ENCODE measurements around the gene HS6ST2. TPM values are rescaled to one million over a fixed set of nuclear protein-coding genes. Genes with fewer than 3 reads are reported as not detected.
A peak's percentile ranks its signal among the peaks of the same experiment; 100 is the strongest.

The HS6ST2 gene
- 6.2 and 7.6 TPM in 2 replicates for total RNA-seq
- long read RNA-seq, partial matches to known transcripts: 0 of 14 reads
- long read RNA-seq, other reads (novel, unspliced or antisense): 14 of 14 reads

- peak within 1 kb of the TSS; percentile 47 for H3K27ac Mint-ChIP-seq (ENCODE audit: unreplicated experiment)
- peaks cover 29% of the 10 kb centered on the region for H3K4me1 Mint-ChIP-seq (ENCODE audit: unreplicated experiment)
- no peaks in the 10 kb centered on the region for H3K36me3 Mint-ChIP-seq (ENCODE audit: unreplicated experiment)
- H3K27me3 Mint-ChIP-seq (ENCODE audit: unreplicated experiment): peaks cover 29% of the 10 kb centered on the region
- peak within 1 kb of the TSS; percentile 70 for H3K4me3 Mint-ChIP-seq (ENCODE audit: unreplicated experiment)
- peak; percentile 33 for TF ChIP-seq CTCF (IDR thresholded peaks at IDR 0.05)
- no peak for DNase-seq (ENCODE audit: extremely low spot score, unreplicated experiment)
- no peaks in the 10 kb centered on the region for H3K9me3 Mint-ChIP-seq (ENCODE audit: unreplicated experiment)
These were observed at the start of gene HS6ST2 for GRCh38 chrX:132958091-132958703. TSS of gene HS6ST2 (minus strand) at chrX:132958629.

- Mint-ChIP-seq H3K9me3 (ENCODE audit: unreplicated experiment) (peaks cover 9% of the 10 kb centered on the region), H3K36me3 (ENCODE audit: unreplicated experiment) (no peaks in the 10 kb centered on the region), H3K4me3 (ENCODE audit: unreplicated experiment) (no peak overlapping the region), H3K27ac (ENCODE audit: unreplicated experiment) (no peak overlapping the region), H3K4me1 (ENCODE audit: unreplicated experiment) (no peaks in the 10 kb centered on the region), H3K27me3 (ENCODE audit: unreplicated experiment) (peaks cover 7% of the 10 kb centered on the region)
- DNase-seq (ENCODE audit: extremely low spot score, unreplicated experiment): no peak
- TF ChIP-seq CTCF (IDR thresholded peaks at IDR 0.05): no peak
These were observed 49.0 kb upstream of the HS6ST2 start for GRCh38 chrX:133007458-133007857.

GRCh38 chrX:133005616-133006015 lies 47.2 kb upstream of the HS6ST2 start:
- TF ChIP-seq CTCF (IDR thresholded peaks at IDR 0.05): no peak
- no peaks in the 10 kb centered on the region for H3K4me1 Mint-ChIP-seq (ENCODE audit: unreplicated experiment)

GRCh38 chrX:133005042-133005441 lies 46.6 kb upstream of the HS6ST2 start:
- Mint-ChIP-seq H3K9me3 (ENCODE audit: unreplicated experiment) (peaks cover 7% of the 10 kb centered on the region), H3K4me1 (ENCODE audit: unreplicated experiment) (no peaks in the 10 kb centered on the region), H3K36me3 (ENCODE audit: unreplicated experiment) (no peaks in the 10 kb centered on the region), H3K27me3 (ENCODE audit: unreplicated experiment) (peaks cover 10% of the 10 kb centered on the region), H3K4me3 (ENCODE audit: unreplicated experiment) (no peak overlapping the region), H3K27ac (ENCODE audit: unreplicated experiment) (no peak overlapping the region)
- peak; percentile 78 for TF ChIP-seq CTCF (IDR thresholded peaks at IDR 0.05)
- DNase-seq (ENCODE audit: extremely low spot score, unreplicated experiment): no peak

More at GRCh38 chrX:133005616-133006015, 47.2 kb upstream of the HS6ST2 start:
- Mint-ChIP-seq H3K27me3 (ENCODE audit: unreplicated experiment) (peaks cover 10% of the 10 kb centered on the region), H3K9me3 (ENCODE audit: unreplicated experiment) (peaks cover 7% of the 10 kb centered on the region), H3K36me3 (ENCODE audit: unreplicated experiment) (no peaks in the 10 kb centered on the region), H3K4me3 (ENCODE audit: unreplicated experiment) (no peak overlapping the region), H3K27ac (ENCODE audit: unreplicated experiment) (no peak overlapping the region)
- no peak for DNase-seq (ENCODE audit: extremely low spot score, unreplicated experiment)

GRCh38 chrX:132999209-132999608 lies 40.8 kb upstream of the HS6ST2 start:
- no peak for TF ChIP-seq CTCF (IDR thresholded peaks at IDR 0.05)
- H3K36me3 Mint-ChIP-seq (ENCODE audit: unreplicated experiment): no peaks in the 10 kb centered on the region
- H3K9me3 Mint-ChIP-seq (ENCODE audit: unreplicated experiment): no peaks in the 10 kb centered on the region
- no peak for DNase-seq (ENCODE audit: extremely low spot score, unreplicated experiment)
- no peaks in the 10 kb centered on the region for H3K4me1 Mint-ChIP-seq (ENCODE audit: unreplicated experiment)
- H3K27me3 Mint-ChIP-seq (ENCODE audit: unreplicated experiment): peaks cover 36% of the 10 kb centered on the region
- no peak overlapping the region for H3K27ac Mint-ChIP-seq (ENCODE audit: unreplicated experiment)
- H3K4me3 Mint-ChIP-seq (ENCODE audit: unreplicated experiment): no peak overlapping the region
